NCI-H345 treated with DMSO at 0.1 percent for 48 hours (cell line): Measurements from ENCODE around the gene LEMD1.
A peak's percentile ranks its signal among the peaks of the same experiment; 100 is the strongest.

Source experiments
- DNase-seq: peaks from one replicate; lab custom pipeline; 2025; ENCODE audit not compliant: unreplicated experiment; lab: John Stamatoyannopoulos, UW

Gene LEMD1

GRCh38 chr1:205356440-205357139, 65.3 kb downstream of the LEMD1 start, which contains the start of gene KLHDC8A:
Gene KLHDC8A, minus strand, starts transcription at chr1:205356922. Its CDS starts 13,318 bp downstream, at chr1:205343604.
- peak; percentile 35 for DNase-seq

DNA sequence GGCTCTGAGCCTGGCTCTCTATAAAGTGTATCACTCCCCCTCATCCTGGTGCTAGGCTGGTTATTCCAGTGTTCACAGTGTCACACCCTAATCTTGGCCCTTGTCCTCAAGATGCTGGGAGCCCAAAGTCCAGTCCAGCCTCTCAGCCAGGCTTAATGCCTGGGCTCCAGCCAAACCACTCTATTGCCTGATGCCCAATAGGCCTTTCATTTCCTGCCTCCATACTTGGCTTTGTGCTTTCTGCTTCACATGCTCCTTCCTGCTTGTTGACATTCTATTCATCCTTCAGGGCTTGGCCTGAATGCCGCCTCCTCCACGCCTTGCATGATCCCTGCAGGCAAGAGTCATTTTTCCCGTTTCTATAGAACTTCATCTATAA, 66.8 kb downstream of the LEMD1 start:
- no peak for DNase-seq

GRCh38 chr1:205354259-205355074, 67.4 kb downstream of the LEMD1 start:
- DNase-seq: peak; percentile 26

- no peak for DNase-seq
Measured at GRCh38 chr1:205353612-205354011, 68.2 kb downstream of the LEMD1 start.

- no peak for DNase-seq
Measured at GRCh38 chr1:205353191-205353590, 68.7 kb downstream of the LEMD1 start.

GRCh38 chr1:205351984-205352713, 69.7 kb downstream of the LEMD1 start:
- DNase-seq: peak; percentile 75

DNA sequence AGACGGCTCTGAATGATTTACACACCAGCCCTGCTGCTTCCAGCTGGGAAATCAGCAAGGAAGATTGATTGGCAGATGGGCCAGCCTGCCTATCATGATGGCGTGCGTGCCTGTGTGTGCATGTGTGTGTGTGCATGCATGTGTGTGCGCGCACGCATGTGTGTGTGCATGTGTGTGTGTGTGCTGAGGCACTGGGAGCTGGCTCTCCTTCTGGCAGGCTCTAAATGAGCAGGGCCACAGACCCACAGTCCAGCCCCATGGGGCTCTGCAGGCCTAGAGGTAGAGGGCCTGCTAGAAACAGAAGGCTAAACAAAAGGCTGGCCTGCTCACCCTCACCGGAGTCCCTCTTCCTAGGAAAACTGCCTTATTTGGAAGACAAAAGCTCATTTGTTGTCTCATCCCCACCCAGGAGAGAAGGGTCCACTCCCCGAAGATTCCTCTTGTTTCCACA, 71.1 kb downstream of the LEMD1 start:
- no peak for DNase-seq

- no peak for DNase-seq
Measured at GRCh38 chr1:205350124-205350523, 71.7 kb downstream of the LEMD1 start.

DNA sequence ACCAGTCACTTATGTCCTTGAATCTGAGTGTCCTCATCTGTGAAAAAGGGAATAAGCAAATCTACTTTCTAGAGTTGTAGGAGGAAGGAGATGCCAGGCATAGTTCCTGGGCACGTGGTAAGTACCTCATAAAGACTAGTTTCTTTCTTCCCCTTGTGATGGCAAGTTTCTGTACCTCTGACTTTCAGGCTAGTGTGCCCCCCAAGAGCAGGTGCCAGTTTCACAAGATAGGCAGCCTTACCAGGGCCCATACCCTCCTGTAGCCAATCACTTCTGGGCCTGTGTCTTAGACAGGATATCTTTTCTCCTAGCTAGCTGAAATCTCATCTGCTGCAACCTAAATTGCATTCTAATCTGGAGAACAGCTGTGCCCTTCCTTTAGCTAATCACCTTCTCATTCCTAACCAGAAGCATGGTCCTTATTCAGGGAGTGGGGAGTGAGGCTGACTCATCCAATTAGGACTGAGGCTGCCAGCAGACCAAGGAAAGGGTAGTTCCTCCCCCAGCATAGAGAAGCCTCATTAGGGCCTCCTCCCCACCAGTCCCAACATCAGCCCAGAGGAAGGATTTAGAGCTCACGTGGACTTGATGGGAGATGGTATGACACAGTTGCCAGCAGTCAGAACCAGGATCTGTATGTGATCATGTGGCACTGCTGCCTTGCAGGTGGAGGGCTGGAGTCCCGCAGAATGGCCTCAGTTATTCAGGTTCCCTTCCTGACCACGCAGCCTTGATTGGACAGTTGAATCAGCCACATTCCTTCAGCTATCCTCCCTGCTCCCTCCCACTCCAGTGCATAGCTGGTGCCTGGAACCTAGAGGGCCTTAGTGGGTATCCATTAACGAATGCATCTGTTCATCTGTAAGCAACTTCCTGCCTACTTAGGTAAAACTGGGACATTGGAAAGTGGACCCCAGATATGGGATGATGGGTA, 73.0 kb downstream of the LEMD1 start:
- no peak for DNase-seq

DNA sequence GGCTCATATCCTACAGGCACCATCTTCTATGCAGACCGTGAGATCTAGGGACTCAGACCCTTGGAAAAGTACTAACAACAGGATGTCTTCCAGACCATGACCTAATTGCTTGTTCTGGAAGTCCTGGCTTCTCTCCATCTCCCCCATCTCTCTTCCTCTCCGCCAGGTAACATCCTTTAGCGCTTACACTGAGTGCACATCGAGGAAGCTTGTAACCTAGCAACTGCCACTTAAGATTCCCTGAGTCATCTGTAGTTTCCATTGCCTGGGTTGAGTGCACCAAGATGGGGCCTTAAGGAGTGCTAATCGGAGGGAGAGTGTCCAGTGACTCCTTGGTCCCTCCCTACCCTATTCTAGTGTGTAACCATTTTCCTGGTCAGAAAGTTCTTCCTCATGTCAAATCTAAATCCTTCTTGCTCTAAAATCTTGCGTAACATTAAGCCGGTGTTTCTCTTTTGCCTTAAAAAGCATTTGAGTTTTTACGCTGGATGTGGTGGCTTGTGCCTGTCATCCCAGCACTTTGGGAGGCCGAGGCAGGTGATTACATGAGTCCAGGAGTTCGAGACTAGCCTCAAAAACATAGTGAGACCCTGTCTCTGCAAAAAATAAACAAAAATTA, 74.8 kb downstream of the LEMD1 start:
- no peak for DNase-seq

- DNase-seq: no peak
Measured at GRCh38 chr1:205345761-205346160, 76.1 kb downstream of the LEMD1 start.

- no peak for DNase-seq
Measured at GRCh38 chr1:205344066-205344928, 77.6 kb downstream of the LEMD1 start.

DNA sequence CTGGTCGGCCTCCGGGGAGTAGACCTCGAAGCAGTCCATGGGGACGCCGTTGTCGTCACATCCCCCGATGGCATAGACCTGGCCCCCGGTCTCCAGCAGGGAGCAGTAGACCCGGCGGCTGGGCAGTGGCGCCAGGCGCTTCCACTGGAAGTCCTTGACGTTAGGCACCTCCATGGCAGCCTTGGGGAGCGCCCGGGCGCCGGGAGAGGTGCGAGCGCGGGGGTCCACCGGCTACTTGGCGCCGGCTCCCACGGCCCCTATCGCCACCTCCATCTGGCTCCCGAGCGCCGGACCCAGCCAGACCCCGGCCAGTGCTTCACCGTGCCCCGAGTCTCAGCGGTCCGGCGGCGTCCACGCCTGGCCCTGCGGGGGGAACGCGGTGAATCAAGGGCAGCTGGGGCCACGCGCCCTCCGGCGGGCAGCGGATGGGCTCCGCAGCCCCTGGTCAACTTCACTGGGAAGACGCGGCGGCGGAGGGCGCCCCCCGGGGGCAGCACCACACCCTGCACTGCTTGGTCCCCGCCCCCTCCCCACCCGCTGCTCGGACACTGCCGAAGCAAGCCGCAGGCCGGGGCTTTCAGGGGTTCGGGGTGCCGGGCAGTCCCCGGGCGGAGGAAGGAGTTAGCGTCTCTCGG, 78.3 kb downstream of the LEMD1 start:
- DNase-seq: no peak

DNA sequence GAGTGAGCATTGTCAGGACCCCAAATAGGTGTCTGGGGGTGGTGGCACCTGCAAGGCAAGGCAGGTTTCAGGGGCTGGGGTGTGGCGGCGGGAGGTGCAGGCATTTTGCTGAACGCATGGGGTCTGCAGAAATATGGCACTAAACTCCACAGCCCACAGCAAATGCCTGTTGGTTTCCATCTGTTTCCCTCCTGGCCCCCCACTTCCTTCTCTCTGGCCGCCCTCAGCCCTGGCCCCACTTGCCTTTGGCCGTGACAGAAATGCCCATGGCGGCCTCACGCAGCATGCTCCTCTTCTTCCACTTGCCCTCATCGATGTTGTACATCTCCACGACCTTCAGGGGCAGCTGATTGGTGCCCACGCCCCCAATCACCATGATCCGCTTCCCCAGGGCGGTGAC, 78.9 kb downstream of the LEMD1 start:
- DNase-seq: no peak

GRCh38 chr1:205340676-205341075, 81.2 kb downstream of the LEMD1 start:
- no peak for DNase-seq

- DNase-seq: no peak
Measured at GRCh38 chr1:205339717-205340116, 82.1 kb downstream of the LEMD1 start.

- DNase-seq: no peak
Measured at GRCh38 chr1:205339197-205339702, 82.6 kb downstream of the LEMD1 start.

- DNase-seq: no peak
Measured at GRCh38 chr1:205338011-205338410, 83.8 kb downstream of the LEMD1 start.
